ENCODE data around the gene EMC8. TPM values are rescaled to one million over a fixed set of nuclear protein-coding genes. Genes with fewer than 3 reads are reported as not detected.

The EMC8 gene
- total RNA-seq, 1 donor from 2014 or later = 42.7 TPM

DNA sequence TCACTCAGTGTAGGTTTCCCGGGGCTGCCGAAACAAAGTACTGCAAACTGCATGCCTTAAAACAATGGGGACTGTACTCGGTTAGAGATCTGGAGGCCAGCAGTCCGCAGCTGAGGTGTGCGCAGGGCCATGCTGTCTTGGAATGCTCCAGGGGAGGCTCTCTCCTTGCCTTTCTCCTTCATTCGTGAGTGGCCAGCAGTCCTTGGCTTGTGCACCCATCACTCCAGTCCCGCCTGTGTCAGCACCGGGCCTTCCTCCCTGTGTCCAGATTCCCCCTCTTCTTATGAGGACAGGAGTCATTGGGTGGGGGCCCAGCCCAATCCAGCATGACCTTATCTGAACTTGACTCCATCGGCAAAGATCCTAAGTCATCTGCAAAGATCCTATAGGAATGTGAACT lies 43.5 kb upstream of the EMC8 start:
- H3K36me3 Mint-ChIP-seq (ENCODE audit: low read depth, unreplicated experiment) = no peaks in the 10 kb centered on the region
- no peak for DNase-seq (ENCODE audit: low spot score)
- H3K4me3 Mint-ChIP-seq (ENCODE audit: unreplicated experiment) = no peak overlapping the region
- H3K27ac Mint-ChIP-seq (ENCODE audit: unreplicated experiment) = no peak overlapping the region
- peaks cover 4% of the 10 kb centered on the region for H3K9me3 Mint-ChIP-seq (ENCODE audit: unreplicated experiment)
- TF ChIP-seq, protein P1, sequence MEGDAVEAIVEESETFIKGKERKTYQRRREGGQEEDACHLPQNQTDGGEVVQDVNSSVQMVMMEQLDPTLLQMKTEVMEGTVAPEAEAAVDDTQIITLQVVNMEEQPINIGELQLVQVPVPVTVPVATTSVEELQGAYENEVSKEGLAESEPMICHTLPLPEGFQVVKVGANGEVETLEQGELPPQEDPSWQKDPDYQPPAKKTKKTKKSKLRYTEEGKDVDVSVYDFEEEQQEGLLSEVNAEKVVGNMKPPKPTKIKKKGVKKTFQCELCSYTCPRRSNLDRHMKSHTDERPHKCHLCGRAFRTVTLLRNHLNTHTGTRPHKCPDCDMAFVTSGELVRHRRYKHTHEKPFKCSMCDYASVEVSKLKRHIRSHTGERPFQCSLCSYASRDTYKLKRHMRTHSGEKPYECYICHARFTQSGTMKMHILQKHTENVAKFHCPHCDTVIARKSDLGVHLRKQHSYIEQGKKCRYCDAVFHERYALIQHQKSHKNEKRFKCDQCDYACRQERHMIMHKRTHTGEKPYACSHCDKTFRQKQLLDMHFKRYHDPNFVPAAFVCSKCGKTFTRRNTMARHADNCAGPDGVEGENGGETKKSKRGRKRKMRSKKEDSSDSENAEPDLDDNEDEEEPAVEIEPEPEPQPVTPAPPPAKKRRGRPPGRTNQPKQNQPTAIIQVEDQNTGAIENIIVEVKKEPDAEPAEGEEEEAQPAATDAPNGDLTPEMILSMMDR (IDR thresholded peaks at IDR 0.05; ENCODE audit: unreplicated experiment) = no peak
- no peaks in the 10 kb centered on the region for H3K4me1 Mint-ChIP-seq (ENCODE audit: unreplicated experiment)
- H3K27me3 Mint-ChIP-seq (ENCODE audit: unreplicated experiment) = peaks cover 3% of the 10 kb centered on the region

DNA sequence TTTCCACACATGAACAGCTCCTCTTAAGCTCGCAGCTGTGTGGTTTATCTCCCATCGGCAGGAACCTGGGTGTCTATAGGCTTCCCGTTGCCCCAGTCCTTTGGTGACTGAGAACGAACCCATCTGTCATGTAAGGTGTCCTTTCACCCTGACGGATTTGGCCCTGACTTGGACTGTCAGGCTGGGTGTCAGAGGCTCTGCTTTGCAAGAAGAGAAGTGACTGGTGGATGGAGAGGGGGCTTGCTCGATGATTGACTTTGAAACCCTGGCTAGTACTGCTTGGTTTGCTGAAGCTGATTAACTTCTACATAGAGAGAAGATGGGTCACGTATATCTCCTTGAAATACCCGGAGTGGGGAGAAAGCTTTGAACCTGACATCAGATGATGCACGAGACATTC lies 43.1 kb upstream of the EMC8 start:
- DNase-seq (ENCODE audit: low spot score) = no peak
- peaks cover 3% of the 10 kb centered on the region for H3K27me3 Mint-ChIP-seq (ENCODE audit: unreplicated experiment)
- H3K9me3 Mint-ChIP-seq (ENCODE audit: unreplicated experiment) = peaks cover 4% of the 10 kb centered on the region
- no peak overlapping the region for H3K4me3 Mint-ChIP-seq (ENCODE audit: unreplicated experiment)
- TF ChIP-seq, protein P1 (IDR thresholded peaks at IDR 0.05; ENCODE audit: unreplicated experiment) = no peak
- no peak overlapping the region for H3K27ac Mint-ChIP-seq (ENCODE audit: unreplicated experiment)
- no peaks in the 10 kb centered on the region for H3K36me3 Mint-ChIP-seq (ENCODE audit: low read depth, unreplicated experiment)
- H3K4me1 Mint-ChIP-seq (ENCODE audit: unreplicated experiment) = no peaks in the 10 kb centered on the region

DNA sequence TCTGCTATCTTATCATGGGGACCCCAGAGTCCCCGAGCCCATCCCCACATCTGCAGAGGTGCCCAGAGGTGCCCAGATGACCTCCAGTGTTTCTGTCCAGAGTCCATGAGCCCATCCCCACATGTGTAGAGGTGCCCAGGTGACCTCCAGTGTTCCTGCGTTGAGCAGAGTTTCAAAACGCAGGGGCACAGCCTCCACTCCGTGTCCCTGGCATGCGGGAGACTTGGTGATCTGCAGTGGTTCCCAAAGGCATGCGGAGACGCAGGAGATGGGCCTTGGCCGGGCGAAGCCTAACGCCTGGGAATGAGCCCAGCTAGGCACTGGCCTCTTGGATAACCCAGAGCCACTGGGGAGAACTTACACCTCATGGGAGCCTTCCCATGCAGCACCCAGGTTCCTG lies 41.5 kb upstream of the EMC8 start:
- Mint-ChIP-seq H3K4me3 (ENCODE audit: unreplicated experiment) (no peak overlapping the region), H3K27ac (ENCODE audit: unreplicated experiment) (no peak overlapping the region), H3K4me1 (ENCODE audit: unreplicated experiment) (no peaks in the 10 kb centered on the region), H3K9me3 (ENCODE audit: unreplicated experiment) (peaks cover 4% of the 10 kb centered on the region), H3K36me3 (ENCODE audit: low read depth, unreplicated experiment) (no peaks in the 10 kb centered on the region), H3K27me3 (ENCODE audit: unreplicated experiment) (peaks cover 3% of the 10 kb centered on the region)
- TF ChIP-seq, protein P1 (IDR thresholded peaks at IDR 0.05; ENCODE audit: unreplicated experiment) = no peak
- DNase-seq (ENCODE audit: low spot score) = no peak

DNA sequence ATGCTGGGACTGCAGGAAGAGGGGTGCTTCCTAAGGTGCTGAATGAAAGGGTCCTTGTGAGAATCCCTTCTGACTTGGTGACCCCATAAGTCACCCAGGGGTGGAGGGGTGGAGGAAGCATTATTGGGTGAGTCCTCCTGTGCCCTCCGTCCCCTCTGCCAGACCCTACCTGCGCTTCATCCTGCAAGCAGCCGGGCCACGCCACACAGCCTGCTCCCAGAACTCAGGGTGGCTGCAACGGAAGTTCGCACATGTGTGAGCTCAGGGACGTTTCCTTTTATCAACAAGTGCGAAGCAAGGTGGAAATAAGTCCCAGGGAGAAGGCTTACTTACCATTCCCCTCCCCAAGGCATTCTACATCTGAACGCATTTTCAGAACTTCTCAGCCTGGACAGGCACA lies 41.1 kb upstream of the EMC8 start:
- TF ChIP-seq, protein P1 (IDR thresholded peaks at IDR 0.05; ENCODE audit: unreplicated experiment) = no peak
- H3K36me3 Mint-ChIP-seq (ENCODE audit: low read depth, unreplicated experiment) = no peaks in the 10 kb centered on the region
- H3K9me3 Mint-ChIP-seq (ENCODE audit: unreplicated experiment) = peaks cover 4% of the 10 kb centered on the region
- DNase-seq (ENCODE audit: low spot score) = no peak
- peaks cover 3% of the 10 kb centered on the region for H3K27me3 Mint-ChIP-seq (ENCODE audit: unreplicated experiment)
- no peak overlapping the region for H3K4me3 Mint-ChIP-seq (ENCODE audit: unreplicated experiment)
- H3K27ac Mint-ChIP-seq (ENCODE audit: unreplicated experiment) = no peak overlapping the region
- H3K4me1 Mint-ChIP-seq (ENCODE audit: unreplicated experiment) = no peaks in the 10 kb centered on the region

DNA sequence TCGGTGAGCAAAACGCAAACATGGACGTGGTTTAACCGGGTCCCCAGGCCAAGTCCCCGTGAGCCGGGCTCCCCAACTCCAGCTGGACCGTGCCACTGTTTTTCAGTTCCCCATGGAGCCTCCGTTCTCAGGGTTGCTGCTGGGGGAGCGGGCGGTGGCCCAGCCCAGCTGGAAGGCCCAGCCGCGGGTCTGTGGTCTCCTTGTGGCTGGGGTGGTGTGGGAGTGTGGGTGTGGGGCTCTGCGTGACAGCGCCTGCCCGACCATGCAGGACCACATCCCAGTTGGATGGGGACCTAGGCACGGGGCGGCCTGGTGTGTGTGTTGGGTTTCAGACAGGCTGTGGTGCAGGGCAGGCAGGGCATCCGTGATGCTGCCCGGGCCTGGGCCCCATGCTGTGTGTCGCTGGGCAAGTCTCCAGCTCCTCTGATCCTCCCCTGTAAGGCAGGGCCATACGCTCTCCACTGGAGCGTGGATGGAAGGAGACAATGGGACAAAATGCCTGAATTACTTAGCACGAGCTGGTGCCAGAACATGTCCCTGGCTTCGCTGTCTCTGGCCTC lies 40.4 kb upstream of the EMC8 start:
- peaks cover 5% of the 10 kb centered on the region for H3K27me3 Mint-ChIP-seq (ENCODE audit: unreplicated experiment)
- no peaks in the 10 kb centered on the region for H3K4me1 Mint-ChIP-seq (ENCODE audit: unreplicated experiment)
- TF ChIP-seq, protein P1 (IDR thresholded peaks at IDR 0.05; ENCODE audit: unreplicated experiment) = no peak
- H3K4me3 Mint-ChIP-seq (ENCODE audit: unreplicated experiment) = no peak overlapping the region
- no peak overlapping the region for H3K27ac Mint-ChIP-seq (ENCODE audit: unreplicated experiment)
- no peak for DNase-seq (ENCODE audit: low spot score)
- H3K36me3 Mint-ChIP-seq (ENCODE audit: low read depth, unreplicated experiment) = no peaks in the 10 kb centered on the region
- peaks cover 4% of the 10 kb centered on the region for H3K9me3 Mint-ChIP-seq (ENCODE audit: unreplicated experiment)

Data from endothelial cell (in vitro differentiated cells).